SK-N-SH (cell line): ENCODE results near the gene RBM24. TPM values are rescaled to one million over a fixed set of nuclear protein-coding genes. Genes with fewer than 3 reads are reported as not detected.

Source experiments
- CTCF ChIA-PET: fragments of 300-600, 350-600 bp; formaldehyde crosslinking; extraction: SDS; loops from one replicate; lab custom pipeline; 2021; lab: Yijun Ruan, JAX
- POLR2A ChIA-PET: fragments of 350-600 bp; sonication (Branson Sonifier 250); formaldehyde crosslinking; extraction: SDS; loops from one replicate; lab custom pipeline; 2020; ENCODE audit warnings: antibody characterized with exemption, inconsistent platforms; lab: Yijun Ruan, JAX
- DNase-seq: peaks from one replicate; pipeline ENCODE4 v3.0.0; 2012
- H2AFZ ChIP-seq: fragments of 200-600 bp; sonication (generic); 2 replicates; pipeline ENCODE4 v1.8.1; 2016; ENCODE audit warnings: antibody characterized with exemption, mild to moderate bottlenecking, low read depth
- H3F3A ChIP-seq: fragments of 200-600 bp; sonication (generic); replicated peaks from 2 replicates; pipeline ENCODE3; 2016; ENCODE audit warnings: antibody characterized with exemption, mild to moderate bottlenecking; ENCODE audit not compliant: insufficient read depth
- H3K27ac ChIP-seq, 2 experiments: fragments of 200-500 bp in 1 of 2; fragments of 200-600 bp in 1 of 2; sonication (Bioruptor generic) in 1 of 2; sonication (generic), shearing (Covaris generic) in 1 of 2; 2 replicates each; pipeline versions ENCODE4 v1.5.1 to v1.6.1; 2014 to 2016; ENCODE audit warnings: low read depth in 2 of 2, inconsistent platforms in 1 of 2, low read length in 1 of 2, mild to moderate bottlenecking in 1 of 2, mixed read lengths in 1 of 2
- H3K27me3 ChIP-seq: fragments of 200-600 bp; sonication (generic), shearing (Covaris generic); 2 replicates; pipeline ENCODE4 v1.6.1; 2016; ENCODE audit warnings: mixed run types; ENCODE audit not compliant: insufficient read depth
- H3K36me3 ChIP-seq, 2 experiments: fragments of 200-500 bp in 1 of 2; fragments of 200-600 bp in 1 of 2; sonication (Bioruptor generic) in 1 of 2; sonication (generic) in 1 of 2; replicated peaks in 1 of 2; 2 replicates each; pipeline versions ENCODE3 to v1.5.1; 2014 to 2016; ENCODE audit warnings: low read length in 1 of 2, mild to moderate bottlenecking in 1 of 2; ENCODE audit not compliant: insufficient read depth in 2 of 2, control insufficient read depth in 1 of 2
- H3K4me1 ChIP-seq, 2 experiments: fragments of 200-500 bp in 1 of 2; fragments of 200-600 bp in 1 of 2; sonication (Bioruptor generic) in 1 of 2; sonication (generic), shearing (Covaris generic) in 1 of 2; 2 replicates each; pipeline versions ENCODE4 v1.5.1 to v1.6.1; 2014 to 2016; ENCODE audit warnings: low read depth in 1 of 2, low read length in 1 of 2, mixed run types in 1 of 2; ENCODE audit not compliant: insufficient read depth in 2 of 2, control insufficient read depth in 1 of 2
- H3K4me2 ChIP-seq: fragments of 200-600 bp; sonication (generic), shearing (Covaris generic); 2 replicates; pipeline ENCODE4 v1.6.1; 2017; ENCODE audit warnings: mixed run types
- H3K4me3 ChIP-seq, 2 experiments: fragments of 200-500 bp in 1 of 2; fragments of 200-600 bp in 1 of 2; sonication (Bioruptor generic) in 1 of 2; sonication (generic), shearing (Covaris generic) in 1 of 2; 2 replicates each; pipeline versions ENCODE4 v1.5.1 to v1.8.1; 2014 to 2016; ENCODE audit warnings: low read depth in 2 of 2, inconsistent platforms in 1 of 2, low read length in 1 of 2, mild to moderate bottlenecking in 1 of 2, mixed read lengths in 1 of 2, moderate library complexity in 1 of 2
- H3K79me2 ChIP-seq: fragments of 200-600 bp; sonication (generic); 2 replicates; pipeline ENCODE4 v1.8.1; 2017; ENCODE audit warnings: mild to moderate bottlenecking; ENCODE audit not compliant: insufficient read depth
- H3K9ac ChIP-seq: fragments of 200-600 bp; sonication (generic); 2 replicates; pipeline ENCODE4 v1.6.1; 2017; ENCODE audit warnings: mixed run types
- H3K9me2 ChIP-seq: fragments of 200-600 bp; sonication (generic); 2 replicates; pipeline ENCODE4 v1.6.1; 2017; ENCODE audit warnings: mixed run types
- H3K9me3 ChIP-seq: fragments of 200-600 bp; sonication (generic); 2 replicates; pipeline ENCODE4 v1.6.1; 2017; ENCODE audit warnings: mixed run types, mild to moderate bottlenecking, moderate library complexity
- H4K20me1 ChIP-seq: fragments of 200-600 bp; sonication (generic); 2 replicates; pipeline ENCODE4 v1.6.1; 2017; ENCODE audit warnings: mild to moderate bottlenecking, mixed run types; ENCODE audit not compliant: insufficient read depth
- CHD2 ChIP-seq: fragments of 150-350 bp; IDR thresholded peaks from 2 replicates; pipeline ENCODE4 v1.6.1; 2018; ENCODE audit warnings: low read length; ENCODE audit not compliant: partially characterized antibody
- ELF1 ChIP-seq: IDR thresholded peaks from 2 replicates; pipeline ENCODE4 v1.4.0; 2012
- EP300 ChIP-seq, 2 experiments: IDR thresholded peaks; 2 replicates each; pipeline versions ENCODE4 v1.4.0 to v1.6.1; 2012; ENCODE audit warnings: borderline replicate concordance in 1 of 2, low read depth in 1 of 2, low read length in 1 of 2
- EZH2phosphoT487 ChIP-seq: fragments of 200-600 bp; sonication (generic); IDR thresholded peaks from 2 replicates; pipeline ENCODE4 v1.6.1; 2017; ENCODE audit warnings: low read depth, mixed run types, mild to moderate bottlenecking, antibody characterized with exemption, moderate library complexity, borderline replicate concordance
- FOXJ3 ChIP-seq: sonication (generic); formaldehyde crosslinking; IDR thresholded peaks from 2 replicates; pipeline ENCODE4 v1.5.1; 2020; ENCODE audit warnings: mild to moderate bottlenecking, missing genetic modification reagents
- FOXM1 ChIP-seq: IDR thresholded peaks from 2 replicates; pipeline ENCODE4 v1.4.0; 2012; ENCODE audit warnings: low read depth, mild to moderate bottlenecking
- GATA2 ChIP-seq: sonication (generic); formaldehyde crosslinking; IDR thresholded peaks from 2 replicates; pipeline ENCODE4 v1.5.0; 2020; ENCODE audit warnings: mild to moderate bottlenecking, missing genetic modification reagents
- MAX ChIP-seq: IDR thresholded peaks from 2 replicates; pipeline ENCODE4 v1.4.0; 2012; ENCODE audit warnings: low read depth
- MEF2A ChIP-seq: IDR thresholded peaks from 2 replicates; pipeline ENCODE4 v1.4.0; 2012; ENCODE audit warnings: low read depth, borderline replicate concordance
- PBX3 ChIP-seq: IDR thresholded peaks from 2 replicates; pipeline ENCODE4; 2012
- RAD21 ChIP-seq: IDR thresholded peaks from 2 replicates; pipeline ENCODE4 v1.6.1; 2012; ENCODE audit warnings: mild to moderate bottlenecking, low read length
- RXRA ChIP-seq: IDR thresholded peaks from 2 replicates; pipeline ENCODE4 v1.4.0; 2012; ENCODE audit warnings: low read depth, mild to moderate bottlenecking, borderline replicate concordance
- SMC3 ChIP-seq: IDR thresholded peaks from 2 replicates; pipeline ENCODE4 v1.6.1; 2012; ENCODE audit warnings: low read depth, low read length, improper control_type of control experiment
- TCF12 ChIP-seq: IDR thresholded peaks from 2 replicates; pipeline ENCODE4 v1.4.0; 2012
- USF2 ChIP-seq: fragments of 150-350 bp; IDR thresholded peaks from 2 replicates; pipeline ENCODE4 v1.6.1; 2017; ENCODE audit warnings: antibody characterized with exemption, low read length, low read depth, borderline replicate concordance
- WGBS: methylation state at CpG from one replicate; pipeline ENCODE4 v1.1.6; 2017; ENCODE audit warnings: low lambda C conversion rate; 5-methylcytosine and 5-hydroxymethylcytosine counted together
- polyA plus RNA-seq, 3 experiments: library from polyadenylated mRNA; depleted of rRNA; stranded (reverse); fragments of >200 nt; gene quantifications; 2 replicates each; pipeline ENCODE4 v1.2.3, GENCODE V29; 2012
- TF ChIP-seq, protein P1 (sequence below): IDR thresholded peaks from 2 replicates; pipeline ENCODE4 v1.6.1; 2012; ENCODE audit warnings: mild to moderate bottlenecking, low read depth, low read length, moderate library complexity

Gene RBM24
- polyA plus RNA-seq, 1 of the 3 experiments (the other 2 are of a cell fraction) = 0.20 TPM

DNA sequence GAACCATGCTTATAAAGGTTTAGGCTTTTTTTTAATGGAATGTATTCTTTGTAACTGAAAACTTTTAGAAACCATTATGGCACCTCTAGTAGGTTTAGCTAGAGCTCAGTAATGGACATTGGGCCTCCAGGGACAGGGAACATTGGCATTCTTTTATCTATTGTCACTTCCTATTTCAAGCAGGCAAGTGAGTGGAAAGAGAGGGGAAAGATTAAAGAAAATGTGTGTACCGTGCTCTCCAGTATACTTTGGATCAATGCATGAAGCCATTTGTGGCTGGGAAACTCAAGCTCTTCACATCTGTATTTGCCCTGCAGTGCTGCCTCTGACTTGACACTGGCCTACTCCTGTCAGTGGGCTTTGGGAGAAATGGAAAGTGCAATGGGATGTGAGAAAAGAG, 18.6 kb downstream of the RBM24 start:
- POLR2A ChIA-PET = no interaction called here
- 84% methylated on average over 1 of the region's 1 CpG for WGBS
- CTCF ChIA-PET = no interaction called here

More for the DNA sequence above, 18.6 kb downstream of the RBM24 start:
- Histone ChIP-seq H3K27me3 (no peaks in the 10 kb centered on the region), H4K20me1 (no peaks in the 10 kb centered on the region), H3K79me2 (no peaks in the 10 kb centered on the region), H3K4me1 (no peaks in the 10 kb centered on the region), H3K9ac (no peak overlapping the region)
- no peak for TF ChIP-seq ELF1
- no peak for TF ChIP-seq MEF2A
- TF ChIP-seq EP300 (IDR thresholded peaks at IDR 0.05; ENCODE audit: borderline replicate concordance in 1 of 2, low read depth in 1 of 2, low read length in 1 of 2) = no peak
- TF ChIP-seq RAD21 = no peak
- no peak for TF ChIP-seq TCF12
- no peak for TF ChIP-seq GATA2 (CRISPR knock-in tag)
- no peak for TF ChIP-seq FOXJ3 (CRISPR knock-in tag)
- no peak for TF ChIP-seq EZH2phosphoT487
- no peak for TF ChIP-seq FOXM1
- TF ChIP-seq RXRA = no peak
- no peak for TF ChIP-seq SMC3
- TF ChIP-seq PBX3 = no peak
- no peak for TF ChIP-seq USF2
- no peak for TF ChIP-seq CHD2
- TF ChIP-seq, protein P1, sequence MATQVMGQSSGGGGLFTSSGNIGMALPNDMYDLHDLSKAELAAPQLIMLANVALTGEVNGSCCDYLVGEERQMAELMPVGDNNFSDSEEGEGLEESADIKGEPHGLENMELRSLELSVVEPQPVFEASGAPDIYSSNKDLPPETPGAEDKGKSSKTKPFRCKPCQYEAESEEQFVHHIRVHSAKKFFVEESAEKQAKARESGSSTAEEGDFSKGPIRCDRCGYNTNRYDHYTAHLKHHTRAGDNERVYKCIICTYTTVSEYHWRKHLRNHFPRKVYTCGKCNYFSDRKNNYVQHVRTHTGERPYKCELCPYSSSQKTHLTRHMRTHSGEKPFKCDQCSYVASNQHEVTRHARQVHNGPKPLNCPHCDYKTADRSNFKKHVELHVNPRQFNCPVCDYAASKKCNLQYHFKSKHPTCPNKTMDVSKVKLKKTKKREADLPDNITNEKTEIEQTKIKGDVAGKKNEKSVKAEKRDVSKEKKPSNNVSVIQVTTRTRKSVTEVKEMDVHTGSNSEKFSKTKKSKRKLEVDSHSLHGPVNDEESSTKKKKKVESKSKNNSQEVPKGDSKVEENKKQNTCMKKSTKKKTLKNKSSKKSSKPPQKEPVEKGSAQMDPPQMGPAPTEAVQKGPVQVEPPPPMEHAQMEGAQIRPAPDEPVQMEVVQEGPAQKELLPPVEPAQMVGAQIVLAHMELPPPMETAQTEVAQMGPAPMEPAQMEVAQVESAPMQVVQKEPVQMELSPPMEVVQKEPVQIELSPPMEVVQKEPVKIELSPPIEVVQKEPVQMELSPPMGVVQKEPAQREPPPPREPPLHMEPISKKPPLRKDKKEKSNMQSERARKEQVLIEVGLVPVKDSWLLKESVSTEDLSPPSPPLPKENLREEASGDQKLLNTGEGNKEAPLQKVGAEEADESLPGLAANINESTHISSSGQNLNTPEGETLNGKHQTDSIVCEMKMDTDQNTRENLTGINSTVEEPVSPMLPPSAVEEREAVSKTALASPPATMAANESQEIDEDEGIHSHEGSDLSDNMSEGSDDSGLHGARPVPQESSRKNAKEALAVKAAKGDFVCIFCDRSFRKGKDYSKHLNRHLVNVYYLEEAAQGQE = no peak
- no peak for TF ChIP-seq MAX
- TF ChIP-seq, all 33 proteins: peak for 0
- H3K36me3 ChIP-seq = no peaks in the 10 kb centered on the region
- no peak for DNase-seq
- no peaks in the 10 kb centered on the region for H3F3A ChIP-seq
- H3K4me2 ChIP-seq = no peak overlapping the region
- no peak overlapping the region for H2AFZ ChIP-seq
- H3K9me3 ChIP-seq = no peaks in the 10 kb centered on the region
- H3K4me3 ChIP-seq = no peak overlapping the region
- H3K27ac ChIP-seq = no peak overlapping the region
- no peaks in the 10 kb centered on the region for H3K9me2 ChIP-seq
